Nephron (organoid): ENCODE measurements around the gene DMRTC2.
A peak's percentile ranks its signal among the peaks of the same experiment; 100 is the strongest.
"Not testable (repeated sequence)": the region's sequence is repeated elsewhere in the genome, so short reads cannot be mapped to it uniquely, and the experiment has no call there.

ENCODE experiments used
- H3K27ac Mint-ChIP-seq, 3 experiments: 2 replicates each; pipeline ENCODE4 v1.8.0; 2020; ENCODE audit warnings: mixed read lengths in 3 of 3, mild to moderate bottlenecking in 2 of 3, moderate library complexity in 1 of 3
- H3K27me3 Mint-ChIP-seq: 2 replicates; pipeline ENCODE4 v1.8.0; 2021; ENCODE audit warnings: low read depth, mild to moderate bottlenecking, moderate library complexity, mixed read lengths
- H3K36me3 Mint-ChIP-seq: 2 replicates; pipeline ENCODE4 v1.8.0; 2020; ENCODE audit warnings: low read depth, mixed read lengths
- H3K4me1 Mint-ChIP-seq: 2 replicates; pipeline ENCODE4 v1.8.0; 2020; ENCODE audit warnings: mixed read lengths
- H3K4me3 Mint-ChIP-seq, 3 experiments: 2 replicates each; pipeline ENCODE4 v1.8.0; 2020; ENCODE audit warnings: mild to moderate bottlenecking in 3 of 3, mixed read lengths in 3 of 3, moderate library complexity in 2 of 3
- H3K9me3 Mint-ChIP-seq: 2 replicates; pipeline ENCODE4 v1.8.0; 2020; ENCODE audit warnings: mixed read lengths
- TF ChIP-seq, protein P1 (sequence below), 3 experiments: fragments of 200-600 bp; sonication (generic); IDR thresholded peaks; one replicate each; pipeline ENCODE4 v1.5.0; 2021; ENCODE audit warnings: antibody characterized with exemption in 3 of 3; ENCODE audit not compliant: unreplicated experiment in 3 of 3

The DMRTC2 gene

DNA sequence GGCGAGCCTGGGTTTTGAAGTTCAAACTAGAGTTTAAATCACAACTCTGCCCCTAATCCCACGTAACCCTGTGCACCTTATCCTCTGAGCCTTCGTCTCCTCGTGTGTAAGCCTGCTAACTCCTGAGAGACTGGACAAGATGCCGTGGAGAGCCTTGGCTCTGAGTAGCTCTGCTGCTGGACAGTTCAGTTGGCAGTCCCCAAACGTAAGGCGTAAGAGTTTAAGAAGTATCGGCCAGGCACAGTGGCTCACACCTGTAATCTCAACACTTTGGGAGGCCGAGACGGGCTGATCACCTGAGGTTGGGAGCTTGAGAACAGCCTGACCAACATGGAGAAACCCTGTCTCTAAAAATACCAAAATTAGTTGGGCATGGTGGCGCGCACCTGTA is 27.5 kb downstream of the DMRTC2 start:
- TF ChIP-seq, protein P1, sequence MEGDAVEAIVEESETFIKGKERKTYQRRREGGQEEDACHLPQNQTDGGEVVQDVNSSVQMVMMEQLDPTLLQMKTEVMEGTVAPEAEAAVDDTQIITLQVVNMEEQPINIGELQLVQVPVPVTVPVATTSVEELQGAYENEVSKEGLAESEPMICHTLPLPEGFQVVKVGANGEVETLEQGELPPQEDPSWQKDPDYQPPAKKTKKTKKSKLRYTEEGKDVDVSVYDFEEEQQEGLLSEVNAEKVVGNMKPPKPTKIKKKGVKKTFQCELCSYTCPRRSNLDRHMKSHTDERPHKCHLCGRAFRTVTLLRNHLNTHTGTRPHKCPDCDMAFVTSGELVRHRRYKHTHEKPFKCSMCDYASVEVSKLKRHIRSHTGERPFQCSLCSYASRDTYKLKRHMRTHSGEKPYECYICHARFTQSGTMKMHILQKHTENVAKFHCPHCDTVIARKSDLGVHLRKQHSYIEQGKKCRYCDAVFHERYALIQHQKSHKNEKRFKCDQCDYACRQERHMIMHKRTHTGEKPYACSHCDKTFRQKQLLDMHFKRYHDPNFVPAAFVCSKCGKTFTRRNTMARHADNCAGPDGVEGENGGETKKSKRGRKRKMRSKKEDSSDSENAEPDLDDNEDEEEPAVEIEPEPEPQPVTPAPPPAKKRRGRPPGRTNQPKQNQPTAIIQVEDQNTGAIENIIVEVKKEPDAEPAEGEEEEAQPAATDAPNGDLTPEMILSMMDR (IDR thresholded peaks at IDR 0.05; ENCODE audit: unreplicated experiment in 3 of 3), result no peak
- Mint-ChIP-seq H3K36me3 (peaks cover 21% of the 10 kb centered on the region), H3K27ac (no peak overlapping the region), H3K4me1 (peaks cover 8% of the 10 kb centered on the region), H3K9me3 (no peaks in the 10 kb centered on the region), H3K4me3 (no peak overlapping the region), H3K27me3 (peaks cover 3% of the 10 kb centered on the region)

DNA sequence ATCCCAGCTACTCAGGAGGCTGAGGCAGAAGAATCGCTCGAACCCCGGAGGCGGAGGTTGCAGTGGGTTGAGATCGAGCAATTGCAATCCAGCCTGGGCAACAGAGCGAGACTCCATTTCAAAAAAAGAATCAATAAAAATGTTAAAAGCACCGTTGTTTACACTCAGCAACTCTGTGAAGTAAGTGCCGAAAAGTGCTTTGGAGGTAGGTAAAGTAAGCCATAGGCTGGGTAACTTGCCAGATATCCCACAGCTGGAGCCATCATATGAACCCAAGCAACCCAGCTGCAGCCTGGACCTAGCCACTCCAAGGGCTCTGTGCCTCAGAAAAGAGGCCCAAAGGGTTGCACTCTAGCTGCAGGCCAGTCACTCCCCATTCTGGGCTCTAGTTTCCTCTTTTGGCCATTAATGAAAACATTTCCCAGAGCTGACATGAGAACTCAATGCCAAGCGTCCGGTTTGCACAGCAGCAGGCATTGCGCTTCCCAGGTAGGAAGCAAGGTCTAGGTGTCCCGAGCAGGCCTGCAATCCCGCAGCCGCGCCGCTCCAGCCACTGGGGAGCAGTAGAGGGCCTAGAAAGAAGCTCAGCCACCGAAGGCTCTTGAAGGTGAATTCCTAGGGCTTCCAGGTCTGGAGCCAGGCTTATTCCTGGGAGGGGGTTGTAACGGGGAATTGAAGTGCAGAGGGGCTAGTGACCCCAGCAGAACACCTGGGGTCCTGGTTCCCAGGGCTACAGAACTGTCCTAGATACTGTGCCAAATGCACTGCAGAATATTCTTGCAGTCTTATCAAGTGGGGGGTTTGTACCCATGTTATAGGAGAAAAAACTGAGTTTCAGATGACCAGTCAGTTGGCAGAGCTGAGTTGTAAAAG is 28.2 kb downstream of the DMRTC2 start:
- peaks cover 3% of the 10 kb centered on the region for H3K4me1 Mint-ChIP-seq
- no peaks in the 10 kb centered on the region for H3K9me3 Mint-ChIP-seq
- no peak overlapping the region for H3K4me3 Mint-ChIP-seq
- no peak overlapping the region for H3K27ac Mint-ChIP-seq
- H3K36me3 Mint-ChIP-seq, result peaks cover 17% of the 10 kb centered on the region
- TF ChIP-seq, protein P1 (IDR thresholded peaks at IDR 0.05; ENCODE audit: unreplicated experiment in 3 of 3), result peak; percentile 54 to 70 (median 66)
- H3K27me3 Mint-ChIP-seq, result peaks cover 3% of the 10 kb centered on the region

DNA sequence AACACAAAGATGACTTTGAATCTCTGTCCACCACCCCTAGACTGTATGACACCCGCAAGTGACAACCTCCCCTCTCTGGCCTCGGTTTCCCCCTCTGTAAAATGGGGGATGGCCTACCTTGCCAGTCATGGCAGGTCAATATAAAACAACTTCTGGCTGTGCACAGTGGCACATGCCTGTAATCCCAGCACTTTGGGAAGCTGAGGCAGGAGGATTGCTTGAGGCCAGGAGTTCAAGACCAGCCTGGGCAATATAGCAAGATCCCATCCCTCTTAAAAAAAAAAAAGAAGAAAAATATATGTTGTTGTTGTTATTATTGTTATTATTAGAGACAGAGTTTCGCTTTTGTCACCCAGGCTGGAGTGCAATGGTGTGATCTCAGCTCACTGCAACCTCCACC is 31.1 kb downstream of the DMRTC2 start:
- not testable (repeated sequence) for H3K27me3 Mint-ChIP-seq, H3K9me3 Mint-ChIP-seq, H3K27ac Mint-ChIP-seq, H3K36me3 Mint-ChIP-seq, H3K4me3 Mint-ChIP-seq, H3K4me1 Mint-ChIP-seq

DNA sequence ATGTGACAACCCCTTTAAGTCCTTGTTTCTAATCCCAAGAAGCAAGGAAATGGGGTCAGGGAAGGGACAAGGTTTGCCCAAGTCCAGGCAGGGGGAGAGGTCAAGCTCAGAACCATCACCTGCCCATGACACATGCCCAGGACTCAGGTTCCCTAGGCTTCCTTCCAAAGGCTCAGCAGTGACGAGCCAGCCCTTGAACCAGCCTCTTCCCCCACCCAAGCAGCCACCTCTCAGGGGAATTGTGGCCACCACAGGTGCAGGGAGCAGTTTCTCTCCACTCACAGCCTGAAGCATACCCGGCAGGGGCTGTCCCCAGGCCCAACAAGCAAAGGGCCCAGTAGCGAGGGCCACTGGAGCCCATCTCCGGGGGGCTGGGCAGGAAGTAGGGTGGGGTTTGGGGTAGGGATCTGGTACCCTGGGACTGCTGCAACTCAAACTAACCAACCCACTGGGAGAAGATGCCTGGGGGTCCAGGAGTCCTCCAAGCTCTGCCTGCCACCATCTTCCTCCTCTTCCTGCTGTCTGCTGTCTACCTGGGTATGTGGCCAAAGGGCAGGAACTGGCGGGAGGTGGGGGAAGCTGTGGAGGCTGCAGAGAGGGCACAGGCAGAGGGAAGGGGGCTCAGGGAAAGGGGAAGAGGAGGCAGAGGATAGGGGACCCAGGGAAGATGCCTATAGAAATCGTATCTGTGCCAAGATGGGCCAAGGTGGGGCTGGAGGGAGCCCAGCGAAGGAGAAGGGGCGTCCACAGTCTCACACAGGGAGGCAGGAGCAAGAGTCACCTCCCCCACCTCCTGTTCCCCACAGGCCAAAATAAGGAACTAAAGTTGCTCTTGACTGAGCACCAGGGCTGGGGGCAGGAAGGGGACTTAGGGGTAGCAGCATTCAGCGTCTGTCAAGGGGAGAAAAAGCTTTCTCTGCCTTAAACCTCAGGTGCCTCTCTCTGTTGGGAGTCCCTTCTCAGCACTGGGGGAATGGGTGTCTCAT is 32.3 kb downstream of the DMRTC2 start, which contains the start of gene CD79A:
CD79A (plus strand) TSS at position 433 of the 986 bp plus-strand sequence; CDS start at position 459, 26 bp downstream.
- no peaks in the 10 kb centered on the region for H3K36me3 Mint-ChIP-seq
- H3K4me3 Mint-ChIP-seq, result no peak within 1 kb of the TSS
- no peaks in the 10 kb centered on the region for H3K4me1 Mint-ChIP-seq
- TF ChIP-seq, protein P1 (IDR thresholded peaks at IDR 0.05; ENCODE audit: unreplicated experiment in 3 of 3), result no peak
- H3K9me3 Mint-ChIP-seq, result no peaks in the 10 kb centered on the region
- H3K27me3 Mint-ChIP-seq, result peaks cover 5% of the 10 kb centered on the region
- H3K27ac Mint-ChIP-seq, result no peak within 1 kb of the TSS

DNA sequence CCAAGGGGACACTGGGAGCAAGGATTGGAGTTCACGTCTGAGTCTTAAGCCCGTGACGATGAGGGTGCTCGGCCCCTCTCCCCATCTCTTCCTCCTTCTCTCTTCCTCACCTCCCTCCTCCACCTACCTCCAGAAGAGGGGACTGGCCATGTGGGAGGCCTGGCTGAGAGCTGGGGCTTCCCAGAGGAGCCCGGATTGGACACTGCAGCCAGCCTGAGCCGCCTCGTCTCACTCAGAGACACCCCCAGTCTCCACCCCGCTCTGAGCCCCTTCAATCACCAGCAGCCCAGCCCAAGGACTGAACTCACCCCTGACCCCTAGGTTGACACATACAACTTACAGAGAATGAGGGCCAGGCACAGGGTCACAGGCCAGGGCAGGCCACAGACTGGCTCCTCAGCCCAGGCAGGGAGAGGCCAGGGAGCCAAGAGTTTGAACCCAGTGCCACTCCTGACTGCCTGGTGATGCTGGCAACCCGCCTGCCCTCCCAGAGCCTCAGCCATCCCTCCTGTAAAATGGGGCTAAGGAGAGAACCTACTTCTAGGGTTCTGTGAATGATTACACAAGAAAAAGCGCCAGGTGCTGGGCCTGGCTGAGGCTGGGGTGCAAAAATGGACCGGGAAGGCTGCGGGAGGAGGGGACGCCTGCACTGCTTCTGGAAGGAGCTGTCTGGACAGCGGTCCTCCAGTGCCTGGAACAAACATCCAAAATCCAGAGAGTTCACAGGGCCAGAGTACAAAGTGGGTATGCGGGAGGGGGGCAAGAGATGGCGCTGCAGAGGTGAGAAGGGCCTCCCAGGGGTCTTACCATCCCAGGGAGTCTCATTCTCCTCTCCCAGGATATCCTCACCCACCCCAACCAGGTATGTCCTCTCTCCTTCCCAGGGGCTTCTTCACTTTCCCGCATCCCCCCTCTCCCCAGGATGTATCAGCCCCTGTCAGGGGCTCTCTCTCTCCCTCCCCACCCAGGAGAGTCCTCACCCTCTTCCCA is 33.4 kb downstream of the DMRTC2 start:
- TF ChIP-seq, protein P1 (IDR thresholded peaks at IDR 0.05; ENCODE audit: unreplicated experiment in 3 of 3), result no peak
- H3K9me3 Mint-ChIP-seq, result no peaks in the 10 kb centered on the region
- H3K36me3 Mint-ChIP-seq, result no peaks in the 10 kb centered on the region
- peaks cover 11% of the 10 kb centered on the region for H3K27me3 Mint-ChIP-seq
- H3K4me1 Mint-ChIP-seq, result no peaks in the 10 kb centered on the region
- H3K4me3 Mint-ChIP-seq, result no peak overlapping the region
- no peak overlapping the region for H3K27ac Mint-ChIP-seq
